ENCODE results near the gene PKD2L1.

DNA sequence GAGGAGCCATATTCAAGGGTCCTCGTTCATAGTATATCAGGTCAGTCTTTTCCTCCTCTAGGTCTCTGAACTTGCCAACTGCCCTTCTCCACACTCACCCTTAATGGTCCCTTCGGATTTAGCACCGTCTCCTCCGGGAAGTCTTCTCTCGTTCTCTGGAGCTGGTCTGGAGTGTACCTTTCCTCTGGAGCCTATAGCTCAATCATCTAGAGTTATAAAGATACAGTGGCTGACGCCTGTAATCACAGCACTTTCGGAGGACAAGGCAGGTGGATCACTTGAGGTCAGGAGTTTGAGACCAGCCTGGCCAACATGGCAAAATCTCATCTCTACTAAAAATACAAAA, 12.6 kb upstream of the PKD2L1 start:
- TF ChIP-seq YY1 (IDR thresholded peaks at IDR 0.05; ENCODE audit: insufficient read depth, insufficient read length) (no peak), ZNF274 (IDR thresholded peaks at IDR 0.05; ENCODE audit: low read depth, low read length) (no peak), SUZ12 (IDR thresholded peaks at IDR 0.05; ENCODE audit: extremely low read depth, insufficient read depth, insufficient read length) (no peak)
